ENCODE data around the gene PFKFB3.
A peak's percentile ranks its signal among the peaks of the same experiment; 100 is the strongest.

Gene PFKFB3

GRCh38 chr10:6300784-6301460 lies 98.2 kb downstream of the PFKFB3 start:
- Mint-ChIP-seq H3K27ac (ENCODE audit: low read depth) (peak overlapping the region; percentile 84), H3K4me1 (peaks cover 19% of the 10 kb centered on the region), H3K27me3 (no peaks in the 10 kb centered on the region), H3K4me3 (no peak overlapping the region), H3K36me3 (ENCODE audit: insufficient read depth) (no peaks in the 10 kb centered on the region), H3K9me3 (no peaks in the 10 kb centered on the region)
- no peak for ATAC-seq (replicated peaks; ENCODE audit: extremely low read depth, poor library complexity, severe bottlenecking)
- no peak for DNase-seq (ENCODE audit: low spot score in 2 of 2)

GRCh38 chr10:6301488-6302075 lies 98.8 kb downstream of the PFKFB3 start:
- Mint-ChIP-seq H3K27me3 (no peaks in the 10 kb centered on the region), H3K4me3 (no peak overlapping the region), H3K36me3 (ENCODE audit: insufficient read depth) (no peaks in the 10 kb centered on the region), H3K4me1 (peaks cover 19% of the 10 kb centered on the region), H3K9me3 (no peaks in the 10 kb centered on the region), H3K27ac (ENCODE audit: low read depth) (peak overlapping the region; percentile 84)
- DNase-seq (ENCODE audit: low spot score in 2 of 2) (no peak), ATAC-seq (replicated peaks; ENCODE audit: extremely low read depth, poor library complexity, severe bottlenecking) (no peak)
